Neural progenitor cell (in vitro differentiated cells): ENCODE results near the gene RGL2.

Experiments used
- CTCF ChIP-seq: fragments of 200-600 bp; sonication (generic); IDR thresholded peaks from 2 replicates; pipeline ENCODE4 v1.5.1; 2017; ENCODE audit warnings: antibody characterized with exemption, mild to moderate bottlenecking
- EZH2 ChIP-seq: fragments of 200-600 bp; sonication (generic); IDR thresholded peaks from 2 replicates; pipeline ENCODE4 v1.6.1; 2017; ENCODE audit warnings: antibody characterized with exemption, mild to moderate bottlenecking, moderate library complexity

GRCh38 chr6:33306356-33306755 lies 7.6 kb upstream of the RGL2 start:
- TF ChIP-seq CTCF (no peak), EZH2 (no peak)
